Dendritic cell treated with granulocyte-macrophage colony-stimulating factor and Interleukin-4, amounts not matched to agents 40 ng/mL and 50 ng/mL, for 4 days (primary cell): ENCODE data around the gene CDC42EP2.

ENCODE experiments used
- H3K27ac Mint-ChIP-seq: one replicate; pipeline ENCODE4 v1.8.0; 2022; ENCODE audit warnings: mild to moderate bottlenecking, mixed read lengths
- H3K27me3 Mint-ChIP-seq: one replicate; pipeline ENCODE4 v1.8.0; 2022; ENCODE audit warnings: mild to moderate bottlenecking, mixed read lengths
- H3K36me3 Mint-ChIP-seq: one replicate; pipeline ENCODE4 v1.8.0; 2022; ENCODE audit warnings: low read depth, mixed read lengths
- H3K4me1 Mint-ChIP-seq: one replicate; pipeline ENCODE4 v1.8.0; 2022; ENCODE audit warnings: low read depth, mixed read lengths
- H3K4me3 Mint-ChIP-seq: one replicate; pipeline ENCODE4 v1.8.0; 2022; ENCODE audit warnings: mild to moderate bottlenecking, moderate library complexity, mixed read lengths
- H3K9me3 Mint-ChIP-seq: one replicate; pipeline ENCODE4 v1.8.0; 2022; ENCODE audit warnings: mixed read lengths
- intact Hi-C: fragments of 100-400 bp; cut with micrococcal nuclease; formaldehyde crosslinking; loops from one replicate; pipeline ENCODE4 v1.15.0; 2022

Gene CDC42EP2, protein sequence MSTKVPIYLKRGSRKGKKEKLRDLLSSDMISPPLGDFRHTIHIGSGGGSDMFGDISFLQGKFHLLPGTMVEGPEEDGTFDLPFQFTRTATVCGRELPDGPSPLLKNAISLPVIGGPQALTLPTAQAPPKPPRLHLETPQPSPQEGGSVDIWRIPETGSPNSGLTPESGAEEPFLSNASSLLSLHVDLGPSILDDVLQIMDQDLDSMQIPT

DNA sequence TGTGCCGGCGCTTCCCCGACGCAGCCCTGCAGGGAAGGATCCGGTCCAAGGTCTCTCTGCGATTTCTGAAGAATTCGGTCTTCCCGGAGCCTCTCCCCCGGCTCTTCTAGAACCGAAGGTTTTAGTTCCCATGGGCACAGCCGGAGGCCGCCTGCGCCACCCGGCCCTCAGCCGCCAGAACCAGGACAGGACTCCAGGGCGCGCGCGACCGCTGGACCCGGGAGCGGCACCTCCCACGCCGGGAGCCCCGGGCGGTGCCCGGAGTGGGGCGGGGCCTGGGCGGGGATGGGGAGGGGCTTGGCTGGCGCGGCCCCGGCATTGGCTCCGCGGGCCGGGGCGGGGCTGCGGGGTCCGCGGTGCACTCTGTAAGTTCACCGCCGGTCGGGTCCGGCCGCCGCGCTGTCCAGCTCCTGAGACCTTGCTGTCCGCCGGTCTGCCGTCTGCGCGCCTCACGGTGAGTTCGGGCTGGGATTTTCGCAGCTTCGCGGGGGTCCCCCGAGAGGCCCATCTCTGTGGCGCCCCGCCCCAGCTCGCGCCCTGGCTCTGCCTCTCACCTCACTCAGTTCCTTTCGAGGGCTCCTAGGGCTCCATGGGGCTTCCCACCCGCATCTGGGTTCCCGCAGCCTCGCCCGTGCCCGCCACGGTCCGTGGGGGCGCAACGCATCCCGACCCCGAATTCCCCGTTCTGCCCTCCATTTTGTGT lies at the start of gene CDC42EP2:
CDC42EP2 (plus strand) TSS at position 366 of the 703 bp plus-strand sequence. CDS start 6,033 bp downstream, outside the sequence.
- intact Hi-C loops: loop anchor here (1.0 to 2.0 kb wide), 3 partner anchors 14 to 39 kb away; no protein-coding TSS in a partner anchor
- Mint-ChIP-seq H3K4me1 (peaks cover 64% of the 10 kb centered on the region), H3K4me3 (peak within 1 kb of the TSS; percentile 87), H3K9me3 (no peaks in the 10 kb centered on the region), H3K27ac (peak within 1 kb of the TSS; percentile 88), H3K27me3 (peaks cover 5% of the 10 kb centered on the region), H3K36me3 (peaks cover 12% of the 10 kb centered on the region)

DNA sequence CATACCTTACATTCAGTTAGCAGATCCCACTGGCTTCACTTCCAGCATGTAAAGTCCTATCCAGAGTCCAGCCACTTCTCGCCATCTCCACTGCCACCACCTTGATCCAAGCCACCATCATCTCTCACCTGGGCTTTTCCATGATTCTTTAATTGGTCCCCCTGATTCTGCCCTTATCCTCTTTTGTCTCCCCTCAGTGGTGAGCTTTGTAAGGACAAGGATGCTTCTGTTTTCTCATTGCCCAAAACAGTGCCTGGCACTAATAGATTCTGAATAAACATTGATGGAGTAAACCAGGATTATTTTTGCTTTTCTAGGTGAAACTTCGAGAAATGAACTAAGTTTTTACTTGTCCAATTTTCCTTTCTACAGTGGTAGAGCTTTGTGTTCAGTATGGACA lies 48.5 kb upstream of the CDC42EP2 start:
- H3K4me3 Mint-ChIP-seq: no peak overlapping the region
- H3K27me3 Mint-ChIP-seq: no peaks in the 10 kb centered on the region
- peaks cover 28% of the 10 kb centered on the region for H3K4me1 Mint-ChIP-seq
- peaks cover 45% of the 10 kb centered on the region for H3K36me3 Mint-ChIP-seq
- intact Hi-C loops: no loop called here
- no peaks in the 10 kb centered on the region for H3K9me3 Mint-ChIP-seq
- no peak overlapping the region for H3K27ac Mint-ChIP-seq

DNA sequence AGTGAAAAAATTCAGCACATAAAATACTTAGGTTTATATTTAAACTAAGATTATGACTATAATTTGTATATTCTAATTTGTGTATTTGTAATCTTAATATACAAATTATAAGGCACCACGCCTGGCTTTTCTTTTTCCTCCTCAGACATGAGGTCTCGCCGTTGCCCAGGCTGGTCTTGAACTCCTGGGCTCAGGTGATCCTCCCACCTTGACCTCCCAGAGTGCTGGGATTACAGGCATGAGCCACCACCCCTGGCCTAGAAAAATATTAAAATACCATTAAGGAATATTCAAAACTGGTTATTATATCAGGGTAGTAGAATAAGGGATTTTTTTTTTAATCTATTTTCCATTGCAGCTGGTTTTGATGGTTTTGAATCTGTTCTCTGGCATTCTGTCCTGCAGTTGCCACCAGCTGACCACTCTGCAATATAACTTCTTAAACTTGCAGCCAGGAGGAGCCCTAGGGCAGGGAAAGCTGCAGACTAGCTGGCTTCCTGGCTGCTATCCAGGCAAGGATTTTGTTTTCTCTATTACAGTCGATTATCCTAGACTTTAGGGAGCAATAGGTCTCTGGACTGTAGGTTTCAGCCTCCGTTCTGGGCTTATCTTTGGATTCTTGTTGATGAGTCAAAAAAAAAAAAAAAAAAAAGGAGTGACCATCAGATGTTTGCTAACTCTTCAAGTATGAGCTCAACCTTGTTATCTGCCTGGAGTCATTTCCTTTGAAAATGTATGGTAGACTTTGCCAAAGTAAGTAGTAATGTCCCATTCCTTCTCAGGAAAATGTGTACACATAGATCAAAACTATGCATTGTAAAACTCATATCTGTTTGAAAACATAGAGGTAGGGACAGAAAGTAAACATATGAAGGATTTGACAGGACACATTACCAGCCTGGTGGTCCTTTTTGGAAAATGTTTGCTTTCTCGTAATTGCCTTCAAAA lies 39.7 kb upstream of the CDC42EP2 start:
- peaks cover 50% of the 10 kb centered on the region for H3K36me3 Mint-ChIP-seq
- no peaks in the 10 kb centered on the region for H3K27me3 Mint-ChIP-seq

DNA sequence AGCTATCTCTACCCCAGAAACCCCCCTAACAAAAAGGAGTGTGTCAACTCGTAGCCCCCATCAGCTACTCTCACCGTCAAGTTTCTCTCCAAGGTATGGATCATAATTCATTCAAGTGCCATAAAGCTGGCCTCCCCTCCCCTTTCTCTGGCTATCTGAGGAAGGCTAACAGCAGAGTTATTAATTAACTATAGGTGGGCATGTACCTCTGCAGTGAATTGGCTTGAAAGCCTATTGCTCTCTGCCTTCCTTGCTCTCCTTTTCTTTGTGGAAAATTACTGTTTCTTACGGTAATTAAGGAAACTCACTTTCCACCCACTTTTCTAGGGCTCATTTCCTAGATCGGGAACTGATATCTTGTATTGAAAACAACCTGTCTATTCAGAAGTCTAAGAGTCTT lies 38.8 kb upstream of the CDC42EP2 start:
- intact Hi-C loops: loop anchor here (1.0 to 5.0 kb wide), 2 partner anchors 39 to 56 kb away; partner anchors contain the start of gene DPF2

More for the DNA sequence above, 39.7 kb upstream of the CDC42EP2 start:
- no peak overlapping the region for H3K27ac Mint-ChIP-seq
- intact Hi-C loops: loop anchor here (1.0 to 5.0 kb wide), 3 partner anchors 40 to 237 kb away; partner anchors contain the start of gene DPF2
- H3K4me1 Mint-ChIP-seq: peaks cover 12% of the 10 kb centered on the region
- no peak overlapping the region for H3K4me3 Mint-ChIP-seq
- H3K9me3 Mint-ChIP-seq: no peaks in the 10 kb centered on the region

DNA sequence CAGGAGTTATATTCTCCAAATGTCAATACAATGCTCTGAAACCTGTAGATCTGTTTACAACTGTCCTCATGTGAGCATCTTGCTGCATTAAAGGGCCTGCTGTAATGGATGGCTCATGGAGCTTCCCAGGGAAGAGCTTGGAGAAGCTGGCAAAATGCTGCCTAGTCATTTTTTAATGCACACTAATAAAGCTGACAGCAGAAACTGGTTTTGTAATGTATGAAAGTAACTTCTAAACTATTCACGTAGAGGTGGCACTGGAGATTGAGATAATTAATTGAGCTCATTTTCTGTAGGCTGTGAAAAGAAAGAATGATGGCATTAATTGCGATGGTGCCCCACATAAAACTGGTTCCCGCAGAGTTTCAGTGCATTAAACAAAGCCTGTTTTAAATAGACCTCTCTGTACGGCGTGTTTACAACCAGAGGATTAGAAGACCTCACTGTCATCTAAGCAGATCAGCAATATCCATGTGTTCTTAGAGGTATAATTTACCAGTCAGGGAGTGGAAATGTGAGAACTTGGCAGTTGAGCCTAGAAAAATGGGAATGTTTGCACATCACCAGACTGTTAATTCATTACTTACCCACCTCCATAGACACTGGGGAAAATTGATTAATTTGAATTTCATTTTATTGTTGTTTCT lies 36.9 kb upstream of the CDC42EP2 start:
- Mint-ChIP-seq H3K9me3 (no peaks in the 10 kb centered on the region), H3K4me3 (no peak overlapping the region), H3K27ac (no peak overlapping the region), H3K36me3 (peaks cover 49% of the 10 kb centered on the region), H3K27me3 (no peaks in the 10 kb centered on the region), H3K4me1 (peaks cover 21% of the 10 kb centered on the region)
- intact Hi-C loops: loop anchor here (5.0 kb wide), 1 partner anchor 55 kb away; the partner anchor contains the start of gene DPF2

More for the DNA sequence above, 38.8 kb upstream of the CDC42EP2 start:
- H3K9me3 Mint-ChIP-seq: no peaks in the 10 kb centered on the region
- peaks cover 43% of the 10 kb centered on the region for H3K36me3 Mint-ChIP-seq
- H3K27ac Mint-ChIP-seq: no peak overlapping the region
- H3K27me3 Mint-ChIP-seq: no peaks in the 10 kb centered on the region
- no peak overlapping the region for H3K4me3 Mint-ChIP-seq
- H3K4me1 Mint-ChIP-seq: peaks cover 15% of the 10 kb centered on the region

DNA sequence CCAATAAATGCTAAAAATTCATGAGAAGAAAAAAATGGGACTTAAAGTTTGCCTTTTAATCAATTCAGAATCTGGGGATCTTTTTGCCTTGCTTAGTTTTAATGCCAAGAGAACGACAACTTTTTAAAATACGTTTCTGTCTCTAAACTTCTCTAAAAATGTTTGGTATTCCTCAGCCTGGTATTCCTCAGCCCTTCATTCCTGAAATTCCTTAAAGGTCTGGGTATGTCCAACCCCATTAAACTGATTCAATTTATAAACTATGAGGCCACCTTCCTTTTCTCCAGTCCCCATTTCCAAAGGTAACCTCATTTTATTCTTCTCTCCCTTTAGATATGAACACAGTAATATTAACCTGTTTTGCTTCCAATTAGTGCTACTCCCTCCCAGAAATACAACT lies 36.3 kb upstream of the CDC42EP2 start:
- Mint-ChIP-seq H3K4me3 (no peak overlapping the region), H3K27ac (peak overlapping the region; percentile 28), H3K27me3 (no peaks in the 10 kb centered on the region), H3K9me3 (no peaks in the 10 kb centered on the region), H3K36me3 (peaks cover 49% of the 10 kb centered on the region), H3K4me1 (peaks cover 23% of the 10 kb centered on the region)
- intact Hi-C loops: loop anchor here (5.0 kb wide), 1 partner anchor 54 kb away; the partner anchor contains the start of gene DPF2

DNA sequence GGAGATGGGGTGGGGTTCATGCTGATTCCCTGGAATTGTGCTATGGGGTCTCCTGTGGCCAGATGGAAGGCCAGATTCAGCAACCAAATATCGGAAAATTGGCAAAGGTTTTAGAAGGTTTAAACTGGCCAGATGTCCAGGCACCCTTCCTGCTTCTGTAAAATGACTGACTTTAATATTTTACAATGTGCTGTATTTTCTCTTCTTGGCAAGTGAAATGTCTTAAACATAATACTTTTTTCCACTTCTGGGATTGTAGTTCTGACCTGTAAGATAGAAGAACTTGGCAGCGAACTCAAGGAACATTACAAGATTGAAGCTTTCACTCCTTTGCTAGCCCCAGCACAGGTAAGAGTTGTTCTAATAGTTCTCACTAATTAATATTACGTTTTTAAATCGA lies 35.4 kb upstream of the CDC42EP2 start:
- Mint-ChIP-seq H3K4me1 (peaks cover 25% of the 10 kb centered on the region), H3K4me3 (no peak overlapping the region), H3K9me3 (no peaks in the 10 kb centered on the region), H3K27ac (peak overlapping the region; percentile 28), H3K36me3 (peaks cover 56% of the 10 kb centered on the region), H3K27me3 (no peaks in the 10 kb centered on the region)
- intact Hi-C loops: loop anchor here (5.0 kb wide), 1 partner anchor 53 kb away; the partner anchor contains the start of gene DPF2

DNA sequence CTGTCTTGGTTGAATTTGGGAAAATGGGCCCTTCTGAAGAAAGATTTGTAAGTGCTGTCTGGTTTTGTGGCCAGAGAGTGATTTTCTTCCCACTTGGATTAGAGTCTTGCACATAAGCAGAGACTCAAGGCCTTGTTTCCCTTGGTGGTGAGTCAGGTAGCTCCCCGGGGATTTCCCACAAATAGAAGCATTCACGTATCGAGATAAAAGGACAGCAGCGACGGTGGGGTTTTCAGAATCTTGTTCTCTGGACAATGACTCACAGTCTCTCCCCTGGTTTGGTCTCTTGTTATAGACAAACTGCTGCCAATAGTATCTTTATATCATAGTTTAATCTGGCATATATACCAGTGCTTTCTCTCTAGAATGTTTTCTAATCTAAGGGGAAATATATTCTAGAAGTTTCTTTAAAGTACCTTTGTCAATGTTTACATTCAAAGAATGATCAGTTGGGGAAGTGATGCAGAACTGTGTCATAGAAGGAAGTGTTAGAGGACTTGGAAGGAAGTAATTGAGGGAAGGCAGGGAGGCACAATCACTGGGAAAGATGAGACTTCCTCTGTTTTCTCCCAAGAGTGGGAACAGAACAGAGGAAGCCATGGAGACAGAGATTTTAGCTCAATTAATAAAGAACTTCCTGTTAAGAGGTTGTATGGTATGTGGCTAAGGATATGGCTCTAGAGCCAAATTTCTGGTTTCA lies 34.8 kb upstream of the CDC42EP2 start:
- intact Hi-C loops: loop anchor here (5.0 kb wide), 1 partner anchor 52 kb away; the partner anchor contains the start of gene DPF2
- H3K4me1 Mint-ChIP-seq: peaks cover 25% of the 10 kb centered on the region
- no peak overlapping the region for H3K4me3 Mint-ChIP-seq
- H3K27me3 Mint-ChIP-seq: no peaks in the 10 kb centered on the region
- no peaks in the 10 kb centered on the region for H3K9me3 Mint-ChIP-seq
- H3K27ac Mint-ChIP-seq: peak overlapping the region; percentile 42
- peaks cover 62% of the 10 kb centered on the region for H3K36me3 Mint-ChIP-seq

DNA sequence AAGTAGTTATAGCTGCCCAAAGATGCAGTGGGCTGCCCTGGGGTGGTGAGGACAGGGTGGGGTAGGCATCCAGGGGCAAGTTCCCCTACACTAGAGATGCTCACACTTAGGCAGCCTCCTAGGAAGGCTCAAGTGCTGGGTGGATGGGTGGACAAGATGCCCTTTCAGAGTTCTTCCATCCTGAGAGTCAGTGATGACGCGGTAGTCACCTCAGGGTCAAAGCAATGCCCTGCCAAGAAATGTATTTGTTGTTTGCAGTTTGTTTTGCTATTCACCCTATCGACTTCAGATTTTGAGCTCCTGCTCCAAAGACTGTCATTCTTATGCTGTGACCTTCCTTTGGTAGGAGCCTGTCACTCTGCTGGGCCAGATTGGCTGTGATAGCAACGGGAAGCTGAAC lies 34.0 kb upstream of the CDC42EP2 start:
- H3K4me1 Mint-ChIP-seq: peaks cover 25% of the 10 kb centered on the region
- no peak overlapping the region for H3K27ac Mint-ChIP-seq
- intact Hi-C loops: no loop called here
- H3K36me3 Mint-ChIP-seq: peaks cover 69% of the 10 kb centered on the region
- H3K27me3 Mint-ChIP-seq: no peaks in the 10 kb centered on the region
- H3K9me3 Mint-ChIP-seq: no peaks in the 10 kb centered on the region
- no peak overlapping the region for H3K4me3 Mint-ChIP-seq

DNA sequence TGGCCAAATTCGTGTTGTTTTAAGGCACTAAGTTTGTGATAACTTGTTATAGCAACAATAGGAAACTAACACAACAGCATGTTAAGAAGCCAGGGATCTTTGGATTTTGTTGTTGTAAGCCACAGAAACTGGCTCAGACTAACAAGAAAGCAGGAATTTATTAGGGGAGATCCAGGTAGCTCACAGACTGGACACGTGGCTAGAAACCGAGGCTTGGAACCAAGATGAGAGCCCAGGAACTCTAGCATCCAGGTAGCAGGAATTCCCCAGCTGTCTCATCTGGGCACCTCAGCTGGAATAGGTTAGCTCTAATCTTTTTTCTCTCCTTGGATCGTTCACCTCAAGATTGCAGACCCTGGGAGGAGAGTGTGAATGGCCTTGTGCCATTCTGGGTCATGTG lies 28.0 kb upstream of the CDC42EP2 start:
- Mint-ChIP-seq H3K9me3 (no peaks in the 10 kb centered on the region), H3K27me3 (no peaks in the 10 kb centered on the region), H3K36me3 (peaks cover 72% of the 10 kb centered on the region), H3K4me3 (no peak overlapping the region), H3K27ac (no peak overlapping the region), H3K4me1 (peaks cover 43% of the 10 kb centered on the region)
- intact Hi-C loops: no loop called here

DNA sequence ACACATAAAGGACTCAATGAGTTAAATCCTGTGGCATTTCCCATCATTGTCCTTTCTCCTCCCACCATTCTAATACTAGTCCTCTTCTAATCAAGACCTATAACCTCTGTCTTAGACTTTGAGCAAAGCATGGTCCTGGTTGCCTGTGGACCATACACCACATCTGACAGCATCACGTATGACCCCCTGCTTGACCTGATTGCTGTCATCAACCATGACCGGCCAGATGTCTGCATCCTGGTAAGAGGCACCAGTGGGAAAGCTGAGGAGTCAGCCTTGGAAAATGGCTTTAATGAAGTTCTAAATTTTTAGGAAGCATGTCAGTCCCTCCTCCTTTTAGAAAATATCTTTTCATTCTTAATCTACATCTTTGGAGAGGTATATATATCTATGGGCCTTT lies 27.1 kb upstream of the CDC42EP2 start:
- Mint-ChIP-seq H3K36me3 (peaks cover 62% of the 10 kb centered on the region), H3K27ac (no peak overlapping the region), H3K4me3 (no peak overlapping the region), H3K4me1 (peaks cover 46% of the 10 kb centered on the region), H3K27me3 (no peaks in the 10 kb centered on the region), H3K9me3 (no peaks in the 10 kb centered on the region)
- intact Hi-C loops: no loop called here

DNA sequence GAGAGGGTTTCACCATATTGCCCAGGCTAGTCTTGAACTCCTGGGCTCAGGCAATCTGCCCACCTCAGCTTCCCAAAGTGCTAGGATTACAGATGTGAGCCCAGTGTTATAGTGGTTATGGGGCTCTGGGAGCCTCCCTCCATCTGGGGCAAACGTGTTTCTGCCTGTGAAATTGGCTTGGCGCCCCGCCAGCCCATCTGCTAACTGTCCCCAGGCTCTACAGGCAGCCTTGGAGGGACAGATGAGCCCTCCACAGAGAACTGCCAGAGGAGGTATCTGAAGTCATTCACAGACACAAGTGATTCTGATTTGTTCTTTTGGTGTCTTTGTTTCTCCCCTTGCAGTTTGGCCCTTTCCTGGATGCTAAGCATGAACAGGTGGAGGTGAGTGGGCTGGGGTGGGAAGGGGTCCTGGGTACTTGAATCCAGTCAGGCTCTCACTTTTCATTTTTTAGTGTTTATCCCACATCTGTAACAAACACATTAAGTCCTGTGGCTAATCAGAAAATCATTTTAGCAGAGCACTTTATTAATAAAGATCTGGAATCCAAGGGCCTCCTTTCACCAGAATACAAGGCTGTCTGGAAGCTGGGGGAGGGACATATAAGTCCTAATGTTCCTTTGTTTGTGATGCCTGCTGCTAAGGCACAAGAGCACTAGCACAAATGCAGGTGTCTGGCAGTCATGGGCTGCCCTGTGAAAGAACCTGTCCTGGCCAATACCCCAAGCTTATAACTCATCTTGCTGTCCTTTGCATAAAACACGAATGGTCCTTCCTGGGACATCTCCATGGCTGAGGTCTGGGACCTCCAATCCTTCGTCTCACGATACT lies 25.7 kb upstream of the CDC42EP2 start:
- intact Hi-C loops: no loop called here
- H3K4me1 Mint-ChIP-seq: peaks cover 48% of the 10 kb centered on the region
- H3K9me3 Mint-ChIP-seq: no peaks in the 10 kb centered on the region
- H3K36me3 Mint-ChIP-seq: peaks cover 68% of the 10 kb centered on the region
- peak overlapping the region; percentile 90 for H3K27ac Mint-ChIP-seq
- H3K4me3 Mint-ChIP-seq: no peak overlapping the region
- H3K27me3 Mint-ChIP-seq: no peaks in the 10 kb centered on the region
